ENCODE data around the gene KLK4. TPM values are rescaled to one million over a fixed set of nuclear protein-coding genes. Genes with fewer than 3 reads are reported as not detected.
A peak's percentile ranks its signal among the peaks of the same experiment; 100 is the strongest.

The KLK4 gene
- total and polyA plus RNA-seq, 9 of the 15 experiments (the other 6 are each of a cell fraction or from before 2014, with no cell fraction given): not detected

- TF ChIP-seq, protein P1, sequence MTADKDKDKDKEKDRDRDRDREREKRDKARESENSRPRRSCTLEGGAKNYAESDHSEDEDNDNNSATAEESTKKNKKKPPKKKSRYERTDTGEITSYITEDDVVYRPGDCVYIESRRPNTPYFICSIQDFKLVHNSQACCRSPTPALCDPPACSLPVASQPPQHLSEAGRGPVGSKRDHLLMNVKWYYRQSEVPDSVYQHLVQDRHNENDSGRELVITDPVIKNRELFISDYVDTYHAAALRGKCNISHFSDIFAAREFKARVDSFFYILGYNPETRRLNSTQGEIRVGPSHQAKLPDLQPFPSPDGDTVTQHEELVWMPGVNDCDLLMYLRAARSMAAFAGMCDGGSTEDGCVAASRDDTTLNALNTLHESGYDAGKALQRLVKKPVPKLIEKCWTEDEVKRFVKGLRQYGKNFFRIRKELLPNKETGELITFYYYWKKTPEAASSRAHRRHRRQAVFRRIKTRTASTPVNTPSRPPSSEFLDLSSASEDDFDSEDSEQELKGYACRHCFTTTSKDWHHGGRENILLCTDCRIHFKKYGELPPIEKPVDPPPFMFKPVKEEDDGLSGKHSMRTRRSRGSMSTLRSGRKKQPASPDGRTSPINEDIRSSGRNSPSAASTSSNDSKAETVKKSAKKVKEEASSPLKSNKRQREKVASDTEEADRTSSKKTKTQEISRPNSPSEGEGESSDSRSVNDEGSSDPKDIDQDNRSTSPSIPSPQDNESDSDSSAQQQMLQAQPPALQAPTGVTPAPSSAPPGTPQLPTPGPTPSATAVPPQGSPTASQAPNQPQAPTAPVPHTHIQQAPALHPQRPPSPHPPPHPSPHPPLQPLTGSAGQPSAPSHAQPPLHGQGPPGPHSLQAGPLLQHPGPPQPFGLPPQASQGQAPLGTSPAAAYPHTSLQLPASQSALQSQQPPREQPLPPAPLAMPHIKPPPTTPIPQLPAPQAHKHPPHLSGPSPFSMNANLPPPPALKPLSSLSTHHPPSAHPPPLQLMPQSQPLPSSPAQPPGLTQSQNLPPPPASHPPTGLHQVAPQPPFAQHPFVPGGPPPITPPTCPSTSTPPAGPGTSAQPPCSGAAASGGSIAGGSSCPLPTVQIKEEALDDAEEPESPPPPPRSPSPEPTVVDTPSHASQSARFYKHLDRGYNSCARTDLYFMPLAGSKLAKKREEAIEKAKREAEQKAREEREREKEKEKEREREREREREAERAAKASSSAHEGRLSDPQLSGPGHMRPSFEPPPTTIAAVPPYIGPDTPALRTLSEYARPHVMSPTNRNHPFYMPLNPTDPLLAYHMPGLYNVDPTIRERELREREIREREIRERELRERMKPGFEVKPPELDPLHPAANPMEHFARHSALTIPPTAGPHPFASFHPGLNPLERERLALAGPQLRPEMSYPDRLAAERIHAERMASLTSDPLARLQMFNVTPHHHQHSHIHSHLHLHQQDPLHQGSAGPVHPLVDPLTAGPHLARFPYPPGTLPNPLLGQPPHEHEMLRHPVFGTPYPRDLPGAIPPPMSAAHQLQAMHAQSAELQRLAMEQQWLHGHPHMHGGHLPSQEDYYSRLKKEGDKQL (CRISPR knock-in tag; IDR thresholded peaks at IDR 0.05; ENCODE audit: borderline replicate concordance): no peak
- no peak for TF ChIP-seq FOXJ3 (CRISPR knock-in tag; IDR thresholded peaks at IDR 0.05)
- peak; percentile 62; the same call in 1 of the 2 replicates for TF ChIP-seq C11orf30 (IDR thresholded peaks at IDR 0.05; ENCODE audit: low read depth)
- 0 out of 2 replicates have a peak, but pooled peaks have one; percentile 36 for TF ChIP-seq GABPB1 (CRISPR knock-in tag; IDR thresholded peaks at IDR 0.05)
- no peak for TF ChIP-seq TEAD2 (tag; IDR thresholded peaks at IDR 0.05)
- TF ChIP-seq CREB1 (IDR thresholded peaks at IDR 0.05): peak; percentile 94
- peak; percentile 94 for TF ChIP-seq CREB1 (CRISPR knock-in tag; IDR thresholded peaks at IDR 0.05)
- TF ChIP-seq ZNF316 (IDR thresholded peaks at IDR 0.05): peak; percentile 54; the same call in 1 of the 2 replicates
- no peak for TF ChIP-seq CBFA2T2 (conservative IDR thresholded peaks at IDR 0.05)
- TF ChIP-seq MYC (IDR thresholded peaks at IDR 0.05; ENCODE audit: low read depth, low read length): peak; percentile 54; the same call in 1 of the 2 replicates
- TF ChIP-seq MYC (CRISPR knock-in tag; IDR thresholded peaks at IDR 0.05; ENCODE audit: borderline replicate concordance, low read depth): no peak
- peak; percentile 30 to 45; a peak in 3 of 4 replicates for TF ChIP-seq NRF1 (conservative IDR thresholded peaks at IDR 0.05 in 1 of 2, IDR thresholded peaks at IDR 0.05 in 1 of 2)
- no peak for TF ChIP-seq SMARCA4 (IDR thresholded peaks at IDR 0.05)
- TF ChIP-seq BHLHE40 (IDR thresholded peaks at IDR 0.05; ENCODE audit: low read length): 0 out of 2 replicates have a peak, but pooled peaks have one; percentile 45
- peak; percentile 30; the same call in 1 of the 2 replicates for TF ChIP-seq ATF7 (IDR thresholded peaks at IDR 0.05)
- peak; percentile 97 for TF ChIP-seq CREM (IDR thresholded peaks at IDR 0.05; ENCODE audit: low read depth)
- TF ChIP-seq ATF1 (CRISPR knock-in tag; IDR thresholded peaks at IDR 0.05): peak; percentile 66
- peak; percentile 83 for TF ChIP-seq ATF1 (tag; IDR thresholded peaks at IDR 0.05)
- no peak for TF ChIP-seq TAF7 (tag; IDR thresholded peaks at IDR 0.05)
- TF ChIP-seq, protein P2, sequence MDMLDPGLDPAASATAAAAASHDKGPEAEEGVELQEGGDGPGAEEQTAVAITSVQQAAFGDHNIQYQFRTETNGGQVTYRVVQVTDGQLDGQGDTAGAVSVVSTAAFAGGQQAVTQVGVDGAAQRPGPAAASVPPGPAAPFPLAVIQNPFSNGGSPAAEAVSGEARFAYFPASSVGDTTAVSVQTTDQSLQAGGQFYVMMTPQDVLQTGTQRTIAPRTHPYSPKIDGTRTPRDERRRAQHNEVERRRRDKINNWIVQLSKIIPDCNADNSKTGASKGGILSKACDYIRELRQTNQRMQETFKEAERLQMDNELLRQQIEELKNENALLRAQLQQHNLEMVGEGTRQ (CRISPR knock-in tag; IDR thresholded peaks at IDR 0.05): peak; percentile 68
- TF ChIP-seq PRDM10 (IDR thresholded peaks at IDR 0.05; ENCODE audit: partially characterized antibody): no peak
Observed at GRCh38 chr19:50893047-50893736, 18.0 kb downstream of the KLK4 start (continued).

Data from K562 (cell line).